Testis (tissue), 2 donors: Measurements from ENCODE around the gene RTCB.

Source experiments
- CTCF ChIP-seq, 3 experiments: fragments of 450-650 bp in 2 of 3; fragments of 200-600 bp in 1 of 3; sonication (generic) in 1 of 3; IDR thresholded peaks; one replicate each; pipeline ENCODE4 v1.5.1; 2016 to 2019; ENCODE audit warnings: antibody characterized with exemption in 3 of 3, mild to moderate bottlenecking in 2 of 3, moderate library complexity in 1 of 3
- POLR2A ChIP-seq: fragments of 450-650 bp; IDR thresholded peaks from one replicate; pipeline ENCODE4 v1.6.1; 2017; ENCODE audit warnings: antibody characterized with exemption, mild to moderate bottlenecking, moderate library complexity

GRCh38 chr22:32378707-32379272 lies 33.3 kb downstream of the RTCB start:
- TF ChIP-seq CTCF (IDR thresholded peaks at IDR 0.05) (peak in 2 of 3 experiments; percentile 40 to 50), POLR2A (no peak)
